Measurements from ENCODE around the gene HRK. TPM values are rescaled to one million over a fixed set of nuclear protein-coding genes. Genes with fewer than 3 reads are reported as not detected.
A peak's percentile ranks its signal among the peaks of the same experiment; 100 is the strongest.

The HRK gene
- total RNA-seq, 1 experiment from 2014 or later, result 2.6 TPM

DNA sequence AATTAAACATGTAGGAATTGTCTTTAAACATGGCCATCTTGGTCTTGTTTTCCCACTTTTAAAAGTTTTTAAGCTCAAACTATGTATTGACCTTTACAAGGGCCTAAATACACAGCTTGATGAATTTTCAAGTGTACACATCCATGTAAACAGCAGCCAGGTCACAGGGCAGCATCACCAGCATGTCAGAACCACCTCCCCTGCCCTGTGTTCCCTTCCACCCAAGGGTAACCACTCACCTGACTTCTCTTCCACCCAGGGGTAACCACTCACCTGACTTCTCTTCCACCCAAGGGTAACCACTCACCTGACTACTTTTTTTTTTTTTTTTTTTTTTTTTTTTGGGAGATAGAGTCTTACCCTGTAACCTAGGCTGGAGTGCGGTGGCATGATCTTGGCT, 34.1 kb upstream of the HRK start:
- H3K56ac ChIP-seq (ENCODE audit: insufficient read length, low read depth, low read length), result no peak overlapping the region
- WGBS (ENCODE audit: extremely low coverage, insufficient read length, low lambda C conversion rate), result no CpG with 5 or more reads among the region's 1 CpG
- DNase-seq, result no peak
- Mint-ChIP-seq H3K4me1 (peaks cover 22 to 26% of the 10 kb centered on the region in 2 experiments), H3K36me3 (ENCODE audit: insufficient read depth in 1 of 3, low read depth in 3 of 3) (peaks cover 0 to 9% (median 2%) of the 10 kb centered on the region in 3 experiments; a peak in 3 of 7 replicates), H3K4me3 (no peak overlapping the region), H3K27me3 (ENCODE audit: low read depth) (no peaks in the 10 kb centered on the region), H3K9me3 (no peaks in the 10 kb centered on the region), H3K27ac (peak overlapping the region in 1 of 3 experiments; percentile 23; a peak in 2 of 7 replicates)
- no peak overlapping the region for H2BK20ac ChIP-seq (ENCODE audit: low read depth, low read length, poor library complexity, severe bottlenecking)
- H3K79me2 ChIP-seq (ENCODE audit: insufficient read depth, low read length), result no peaks in the 10 kb centered on the region; the same call in 1 of the 2 replicates
- no peaks in the 10 kb centered on the region for H4K20me1 ChIP-seq (ENCODE audit: control insufficient read depth, insufficient read depth, insufficient read length)
- no peak overlapping the region for H3K23ac ChIP-seq (ENCODE audit: insufficient read length, low read depth, low read length)
- H3K9ac ChIP-seq (ENCODE audit: extremely low read depth, insufficient read length, low read length), result no peak overlapping the region
- H4K5ac ChIP-seq (ENCODE audit: insufficient read length, low read depth, low read length), result no peak overlapping the region
- no peak overlapping the region for H4K8ac ChIP-seq (replicated peaks; ENCODE audit: insufficient read length, low read depth, low read length)
- peaks cover 3% of the 10 kb centered on the region for H3K23me2 ChIP-seq (ENCODE audit: insufficient read length, low read depth, low read length, poor library complexity, severe bottlenecking)
- no peak overlapping the region for H3K27ac ChIP-seq (ENCODE audit: insufficient read length, low read depth, low read length)
- H2AK5ac ChIP-seq (ENCODE audit: insufficient read length, low read length), result no peak overlapping the region
- no peak overlapping the region for H2BK120ac ChIP-seq (ENCODE audit: low read depth, low read length, poor library complexity, severe bottlenecking)
- H3K79me1 ChIP-seq (ENCODE audit: insufficient read depth, low read depth, low read length, poor library complexity, severe bottlenecking), result no peaks in the 10 kb centered on the region
- no peak overlapping the region for H3K14ac ChIP-seq (ENCODE audit: insufficient read depth, low read length)
- no peak overlapping the region for H4K91ac ChIP-seq (ENCODE audit: insufficient read length, low read depth, low read length)
- H2AFZ ChIP-seq (ENCODE audit: low read length), result no peak overlapping the region
- no peak overlapping the region for H3K4me2 ChIP-seq (ENCODE audit: insufficient read depth, insufficient read length, low read length)
- H3K9me3 ChIP-seq (ENCODE audit: control insufficient read depth, low read depth, low read length), result no peaks in the 10 kb centered on the region
- no peak overlapping the region for H3T11ph ChIP-seq (ENCODE audit: low read length)
- no peak overlapping the region for H2BK5ac ChIP-seq (ENCODE audit: insufficient read length, low read length)
- no peaks in the 10 kb centered on the region for H3K4me1 ChIP-seq (ENCODE audit: insufficient read depth, low read length)
- H3K4ac ChIP-seq (ENCODE audit: low read depth, low read length), result no peak overlapping the region
- no peak overlapping the region for H2BK15ac ChIP-seq (ENCODE audit: low read depth, low read length)
- H3K27me3 ChIP-seq (ENCODE audit: insufficient read depth, low read length), result no peaks in the 10 kb centered on the region
- TF ChIP-seq, protein P1, sequence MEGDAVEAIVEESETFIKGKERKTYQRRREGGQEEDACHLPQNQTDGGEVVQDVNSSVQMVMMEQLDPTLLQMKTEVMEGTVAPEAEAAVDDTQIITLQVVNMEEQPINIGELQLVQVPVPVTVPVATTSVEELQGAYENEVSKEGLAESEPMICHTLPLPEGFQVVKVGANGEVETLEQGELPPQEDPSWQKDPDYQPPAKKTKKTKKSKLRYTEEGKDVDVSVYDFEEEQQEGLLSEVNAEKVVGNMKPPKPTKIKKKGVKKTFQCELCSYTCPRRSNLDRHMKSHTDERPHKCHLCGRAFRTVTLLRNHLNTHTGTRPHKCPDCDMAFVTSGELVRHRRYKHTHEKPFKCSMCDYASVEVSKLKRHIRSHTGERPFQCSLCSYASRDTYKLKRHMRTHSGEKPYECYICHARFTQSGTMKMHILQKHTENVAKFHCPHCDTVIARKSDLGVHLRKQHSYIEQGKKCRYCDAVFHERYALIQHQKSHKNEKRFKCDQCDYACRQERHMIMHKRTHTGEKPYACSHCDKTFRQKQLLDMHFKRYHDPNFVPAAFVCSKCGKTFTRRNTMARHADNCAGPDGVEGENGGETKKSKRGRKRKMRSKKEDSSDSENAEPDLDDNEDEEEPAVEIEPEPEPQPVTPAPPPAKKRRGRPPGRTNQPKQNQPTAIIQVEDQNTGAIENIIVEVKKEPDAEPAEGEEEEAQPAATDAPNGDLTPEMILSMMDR (conservative IDR thresholded peaks at IDR 0.05), result no peak
- H3K18ac ChIP-seq (ENCODE audit: insufficient read length, low read depth, low read length), result no peak overlapping the region
- no peak overlapping the region for H2BK12ac ChIP-seq (ENCODE audit: insufficient read length, low read depth, low read length)
